Keratinocyte (primary cell): Measurements from ENCODE around the gene RPL41.

Experiments
- EZH2 ChIP-seq: IDR thresholded peaks from one replicate; pipeline ENCODE4 v1.6.1; 2012; ENCODE audit warnings: inconsistent platforms, mild to moderate bottlenecking, low read length, moderate library complexity
- TF ChIP-seq, protein P1 (sequence below), 3 experiments: IDR thresholded peaks in 1 of 3; conservative IDR thresholded peaks in 1 of 3; optimal IDR thresholded peaks in 1 of 3; 2 replicates in 2 of 3; 3 replicates in 1 of 3; pipeline versions ENCODE3 to v1.5.1; 2011; ENCODE audit warnings: low read length in 3 of 3, mild to moderate bottlenecking in 3 of 3, moderate library complexity in 2 of 3, control low read depth in 1 of 3, inconsistent platforms in 1 of 3; ENCODE audit not compliant: insufficient read depth in 2 of 3; ENCODE audit errors: extremely low read depth in 1 of 3

GRCh38 chr12:56082967-56083366, 33.5 kb upstream of the RPL41 start:
- TF ChIP-seq, protein P1, sequence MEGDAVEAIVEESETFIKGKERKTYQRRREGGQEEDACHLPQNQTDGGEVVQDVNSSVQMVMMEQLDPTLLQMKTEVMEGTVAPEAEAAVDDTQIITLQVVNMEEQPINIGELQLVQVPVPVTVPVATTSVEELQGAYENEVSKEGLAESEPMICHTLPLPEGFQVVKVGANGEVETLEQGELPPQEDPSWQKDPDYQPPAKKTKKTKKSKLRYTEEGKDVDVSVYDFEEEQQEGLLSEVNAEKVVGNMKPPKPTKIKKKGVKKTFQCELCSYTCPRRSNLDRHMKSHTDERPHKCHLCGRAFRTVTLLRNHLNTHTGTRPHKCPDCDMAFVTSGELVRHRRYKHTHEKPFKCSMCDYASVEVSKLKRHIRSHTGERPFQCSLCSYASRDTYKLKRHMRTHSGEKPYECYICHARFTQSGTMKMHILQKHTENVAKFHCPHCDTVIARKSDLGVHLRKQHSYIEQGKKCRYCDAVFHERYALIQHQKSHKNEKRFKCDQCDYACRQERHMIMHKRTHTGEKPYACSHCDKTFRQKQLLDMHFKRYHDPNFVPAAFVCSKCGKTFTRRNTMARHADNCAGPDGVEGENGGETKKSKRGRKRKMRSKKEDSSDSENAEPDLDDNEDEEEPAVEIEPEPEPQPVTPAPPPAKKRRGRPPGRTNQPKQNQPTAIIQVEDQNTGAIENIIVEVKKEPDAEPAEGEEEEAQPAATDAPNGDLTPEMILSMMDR (optimal IDR thresholded peaks at IDR 0.05 in 1 of 3, IDR thresholded peaks at IDR 0.05 in 1 of 3, conservative IDR thresholded peaks at IDR 0.05 in 1 of 3; ENCODE audit: extremely low read depth in 1 of 3, insufficient read depth in 2 of 3, low read length in 3 of 3): no peak
- TF ChIP-seq EZH2: no peak
